Astrocyte of the cerebellum (primary cell): ENCODE measurements around the gene ZNF225.
"Not testable (repeated sequence)": the region's sequence is repeated elsewhere in the genome, so short reads cannot be mapped to it uniquely, and the experiment has no call there.

Source experiments
- DNase-seq: peaks from one replicate; pipeline ENCODE4 v3.0.0-alpha.2; 2011; ENCODE audit warnings: low read depth
- H3K4me3 ChIP-seq: 2 replicates; pipeline ENCODE4 v1.5.1; 2011; ENCODE audit warnings: mild to moderate bottlenecking, low read depth, low read length, moderate library complexity
- CTCF ChIP-seq: IDR thresholded peaks from 2 replicates; pipeline ENCODE4 v1.5.1; 2012; ENCODE audit warnings: low read length, low read depth, moderate library complexity, mild to moderate bottlenecking; ENCODE audit errors: missing control alignments
- in situ Hi-C: cut with HindIII; loops from 2 replicates; pipeline ENCODE4 v1.10.0; 2017; ENCODE audit warnings: low sequenced_read_pairs

Gene ZNF225

GRCh38 chr19:44113784-44114390 is 688 bp downstream of the ZNF225 start:
- in situ Hi-C loops = no loop called here
- no peak for TF ChIP-seq CTCF
- peak overlapping the region; percentile 76 for H3K4me3 ChIP-seq
- no peak for DNase-seq

GRCh38 chr19:44121162-44121561 is 8.0 kb downstream of the ZNF225 start:
- H3K4me3 ChIP-seq, in situ Hi-C loops, DNase-seq: not testable (repeated sequence)

- in situ Hi-C loops = no loop called here
- TF ChIP-seq CTCF = no peak
- H3K4me3 ChIP-seq = no peak overlapping the region
- no peak for DNase-seq
Observed at GRCh38 chr19:44131955-44132354, 18.8 kb downstream of the ZNF225 start.

- peak; percentile 55 for DNase-seq
- in situ Hi-C loops = no loop called here
- TF ChIP-seq CTCF = no peak
- H3K4me3 ChIP-seq = peak within 1 kb of the TSS; percentile 75
Observed at GRCh38 chr19:44141191-44142058, 28.2 kb downstream of the ZNF225 start, which contains the start of gene ZNF234. TSS of gene ZNF234 (plus strand) at chr19:44141554. CDS start at chr19:44144633, 3,079 bp downstream.

GRCh38 chr19:44142059-44142433 is 28.8 kb downstream of the ZNF225 start:
- TF ChIP-seq CTCF = no peak
- DNase-seq = no peak
- H3K4me3 ChIP-seq = peak overlapping the region; percentile 75
- in situ Hi-C loops = no loop called here

GRCh38 chr19:44149776-44150175 is 36.6 kb downstream of the ZNF225 start:
- in situ Hi-C loops = no loop called here
- no peak overlapping the region for H3K4me3 ChIP-seq
- TF ChIP-seq CTCF = no peak

GRCh38 chr19:44151491-44151890 is 38.3 kb downstream of the ZNF225 start:
- DNase-seq = no peak
- H3K4me3 ChIP-seq = no peak overlapping the region
- in situ Hi-C loops = no loop called here
- no peak for TF ChIP-seq CTCF

More at GRCh38 chr19:44149776-44150175, 36.6 kb downstream of the ZNF225 start:
- DNase-seq = no peak
